Activated naive CD8-positive, alpha-beta T cell treated with anti-CD3 and anti-CD28 coated beads, Interleukin-2, amount 10 ng/mL, durations not matched to agents 7 days and 5 days (primary cell): ENCODE results near the gene AJAP1. TPM values are rescaled to one million over a fixed set of nuclear protein-coding genes. Genes with fewer than 3 reads are reported as not detected.

ENCODE experiments used
- ATAC-seq: fragments of 150-1000 bp; cut with Tn5 transposase; one replicate; pipeline ENCODE4 v1.10.0; 2021; ENCODE audit warnings: low read depth, moderate library complexity
- POLR2A ChIA-PET: fragments of 350-600 bp; sonication (Branson Sonifier 250); formaldehyde crosslinking; loops from one replicate; lab custom pipeline; 2021; ENCODE audit warnings: antibody characterized with exemption; lab: Charles Lee
- DNase-seq: peaks from one replicate; pipeline ENCODE4 v3.0.0; 2021
- H3K27ac Mint-ChIP-seq: one replicate; pipeline ENCODE4 v1.8.0; 2022; ENCODE audit warnings: mild to moderate bottlenecking, mixed read lengths
- H3K27me3 Mint-ChIP-seq: one replicate; pipeline ENCODE4 v1.8.0; 2022; ENCODE audit warnings: mild to moderate bottlenecking, moderate library complexity, mixed read lengths
- H3K36me3 Mint-ChIP-seq: one replicate; pipeline ENCODE4 v1.8.0; 2021; ENCODE audit warnings: mild to moderate bottlenecking, mixed read lengths
- H3K4me1 Mint-ChIP-seq: one replicate; pipeline ENCODE4 v1.8.0; 2021; ENCODE audit warnings: mixed read lengths
- H3K4me3 Mint-ChIP-seq: one replicate; pipeline ENCODE4 v1.8.0; 2022; ENCODE audit warnings: mild to moderate bottlenecking, moderate library complexity, mixed read lengths
- H3K9me3 Mint-ChIP-seq: one replicate; pipeline ENCODE4 v1.8.0; 2021; ENCODE audit warnings: mixed read lengths
- total RNA-seq, 2 experiments: library from RNA; stranded (reverse); gene quantifications; one replicate each; pipeline ENCODE4 v1.2.3, GENCODE V29; 2021

Gene AJAP1
- total RNA-seq, 2 experiments from 2014 or later: not detected

- ATAC-seq (no peak), DNase-seq (no peak)
- H3K4me1 Mint-ChIP-seq: no peaks in the 10 kb centered on the region
- peaks cover 3% of the 10 kb centered on the region for H3K9me3 Mint-ChIP-seq
- no peak overlapping the region for H3K4me3 Mint-ChIP-seq
- POLR2A ChIA-PET: no interaction called here
- H3K36me3 Mint-ChIP-seq: no peaks in the 10 kb centered on the region
- no peak overlapping the region for H3K27ac Mint-ChIP-seq
- no peaks in the 10 kb centered on the region for H3K27me3 Mint-ChIP-seq
These were observed 105.7 kb downstream of the AJAP1 start for GRCh38 chr1:4760088-4760487.

GRCh38 chr1:4761324-4761723 is 106.9 kb downstream of the AJAP1 start:
- H3K27ac Mint-ChIP-seq: no peak overlapping the region
- POLR2A ChIA-PET: no interaction called here
- H3K36me3 Mint-ChIP-seq: no peaks in the 10 kb centered on the region
- ATAC-seq (no peak), DNase-seq (no peak)
- peaks cover 3% of the 10 kb centered on the region for H3K9me3 Mint-ChIP-seq
- H3K27me3 Mint-ChIP-seq: peaks cover 2% of the 10 kb centered on the region
- H3K4me3 Mint-ChIP-seq: no peak overlapping the region
- no peaks in the 10 kb centered on the region for H3K4me1 Mint-ChIP-seq

DNA sequence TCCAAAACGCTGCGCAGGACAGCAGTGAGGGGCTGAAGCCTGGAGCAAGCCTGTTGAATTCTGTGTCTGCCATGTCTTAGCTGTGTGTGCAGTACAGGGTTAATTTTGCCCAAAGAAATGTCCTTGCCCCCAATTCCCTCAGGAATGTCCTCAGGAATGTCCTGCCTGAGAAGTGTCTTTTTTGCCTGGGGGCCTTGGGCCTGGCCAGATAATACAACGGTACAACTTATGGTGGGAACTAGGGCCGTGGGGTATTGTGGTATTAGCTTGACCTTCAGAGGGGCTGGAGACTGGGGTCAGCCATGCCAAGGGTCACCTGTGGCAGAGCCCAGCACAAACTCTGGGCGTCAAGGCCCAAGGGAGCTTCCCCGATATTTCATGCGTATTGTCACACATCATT is 107.7 kb downstream of the AJAP1 start:
- H3K4me3 Mint-ChIP-seq: no peak overlapping the region
- POLR2A ChIA-PET: no interaction called here
- no peaks in the 10 kb centered on the region for H3K4me1 Mint-ChIP-seq
- ATAC-seq: no peak
- H3K27ac Mint-ChIP-seq: no peak overlapping the region
- peaks cover 3% of the 10 kb centered on the region for H3K9me3 Mint-ChIP-seq
- H3K36me3 Mint-ChIP-seq: no peaks in the 10 kb centered on the region
- no peak for DNase-seq
- H3K27me3 Mint-ChIP-seq: peaks cover 2% of the 10 kb centered on the region

- no peaks in the 10 kb centered on the region for H3K36me3 Mint-ChIP-seq
- no peak overlapping the region for H3K27ac Mint-ChIP-seq
- peaks cover 2% of the 10 kb centered on the region for H3K27me3 Mint-ChIP-seq
- ATAC-seq (no peak), DNase-seq (no peak)
- H3K4me3 Mint-ChIP-seq: no peak overlapping the region
- no peaks in the 10 kb centered on the region for H3K9me3 Mint-ChIP-seq
- no peaks in the 10 kb centered on the region for H3K4me1 Mint-ChIP-seq
- POLR2A ChIA-PET: no interaction called here
These were observed 112.9 kb downstream of the AJAP1 start for GRCh38 chr1:4767308-4767707.

DNA sequence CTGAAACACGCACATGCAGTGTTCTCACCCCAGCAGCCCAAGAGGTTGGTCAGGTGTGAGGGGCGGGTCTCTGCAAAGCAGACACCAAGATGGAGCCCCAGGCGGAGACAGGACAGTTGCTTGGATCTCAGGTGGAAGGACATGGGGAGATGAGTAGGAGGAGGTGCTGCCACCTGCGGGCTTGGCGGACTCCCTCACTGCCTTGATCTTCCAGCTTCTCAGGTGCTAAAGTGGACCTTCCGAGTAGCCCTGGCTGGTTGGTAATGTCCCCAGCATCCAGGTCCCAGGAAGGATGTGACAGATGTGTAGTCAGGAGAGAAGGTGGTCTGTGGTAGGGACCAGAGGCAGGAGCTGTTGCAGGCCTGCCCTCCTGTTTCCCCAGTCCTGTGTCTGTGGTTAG is 114.1 kb downstream of the AJAP1 start:
- Mint-ChIP-seq H3K9me3 (no peaks in the 10 kb centered on the region), H3K27ac (no peak overlapping the region), H3K4me1 (no peaks in the 10 kb centered on the region), H3K27me3 (peaks cover 2% of the 10 kb centered on the region), H3K36me3 (no peaks in the 10 kb centered on the region), H3K4me3 (no peak overlapping the region)
- POLR2A ChIA-PET: no interaction called here
- no peak for DNase-seq
- no peak for ATAC-seq

DNA sequence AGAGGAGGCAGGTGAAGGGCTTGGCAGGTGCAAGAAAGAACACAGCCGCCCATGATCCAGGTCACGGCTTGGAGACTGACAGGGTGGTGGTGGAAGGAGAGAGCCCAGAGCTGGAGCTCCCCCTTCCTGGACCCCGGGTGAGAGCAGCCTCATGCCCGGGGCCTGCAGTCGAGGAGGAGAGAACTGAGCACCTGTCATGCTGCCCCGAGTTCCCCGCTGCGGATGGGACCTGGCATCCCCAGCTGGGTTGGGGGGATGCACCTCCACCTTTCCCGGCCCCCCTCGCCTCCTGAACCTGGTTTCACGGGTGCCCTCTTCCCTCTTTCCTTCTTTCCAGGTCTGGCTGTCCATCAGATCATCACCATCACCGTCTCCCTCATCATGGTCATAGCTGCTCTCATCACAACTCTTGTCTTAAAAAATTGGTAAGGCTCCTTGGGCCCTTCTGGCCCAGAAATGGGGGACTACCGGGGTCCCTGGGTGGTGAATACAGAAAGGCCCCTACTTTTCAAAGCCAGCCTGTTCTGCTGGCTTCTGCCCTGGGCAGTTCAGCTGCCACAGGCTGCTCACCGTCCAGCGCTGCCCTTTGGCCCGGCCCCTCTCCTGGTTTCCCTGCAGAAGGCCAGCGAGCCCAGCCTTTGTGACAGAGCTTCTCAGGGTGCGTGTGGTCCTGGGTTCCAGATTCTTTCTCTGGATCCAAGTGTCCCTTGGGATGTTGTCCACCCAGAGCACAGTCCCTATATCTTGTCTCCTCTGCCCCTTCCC is 115.3 kb downstream of the AJAP1 start:
- POLR2A ChIA-PET: no interaction called here
- DNase-seq: no peak
- peaks cover 2% of the 10 kb centered on the region for H3K27me3 Mint-ChIP-seq

GRCh38 chr1:4770713-4771112 is 116.3 kb downstream of the AJAP1 start:
- Mint-ChIP-seq H3K36me3 (no peaks in the 10 kb centered on the region), H3K4me1 (no peaks in the 10 kb centered on the region), H3K27me3 (no peaks in the 10 kb centered on the region), H3K27ac (no peak overlapping the region), H3K4me3 (no peak overlapping the region), H3K9me3 (no peaks in the 10 kb centered on the region)
- DNase-seq (no peak), ATAC-seq (no peak)
- POLR2A ChIA-PET: no interaction called here

More for the DNA sequence above, 115.3 kb downstream of the AJAP1 start:
- Mint-ChIP-seq H3K36me3 (no peaks in the 10 kb centered on the region), H3K4me3 (no peak overlapping the region), H3K4me1 (no peaks in the 10 kb centered on the region), H3K9me3 (no peaks in the 10 kb centered on the region), H3K27ac (no peak overlapping the region)
- no peak for ATAC-seq

DNA sequence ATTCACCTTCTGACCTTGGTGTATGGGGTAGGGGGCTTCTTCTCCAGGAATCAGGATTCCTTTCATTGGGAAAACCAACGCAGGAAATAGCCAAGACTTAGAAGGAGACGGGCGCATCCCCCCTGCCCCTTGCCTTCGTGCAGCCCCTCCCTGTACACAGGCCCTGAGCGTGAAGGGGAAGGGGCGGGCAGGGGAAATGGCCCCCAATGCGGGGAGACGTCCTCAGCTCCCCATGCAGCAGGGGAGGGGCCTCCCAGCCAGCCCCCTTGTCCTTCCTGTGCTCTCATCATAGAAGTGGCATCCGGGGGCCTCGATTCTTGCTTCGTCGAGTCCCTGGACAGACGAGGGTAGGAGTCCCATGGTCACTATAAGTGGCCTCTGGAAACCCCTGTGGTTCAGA is 116.9 kb downstream of the AJAP1 start:
- POLR2A ChIA-PET: no interaction called here

DNA sequence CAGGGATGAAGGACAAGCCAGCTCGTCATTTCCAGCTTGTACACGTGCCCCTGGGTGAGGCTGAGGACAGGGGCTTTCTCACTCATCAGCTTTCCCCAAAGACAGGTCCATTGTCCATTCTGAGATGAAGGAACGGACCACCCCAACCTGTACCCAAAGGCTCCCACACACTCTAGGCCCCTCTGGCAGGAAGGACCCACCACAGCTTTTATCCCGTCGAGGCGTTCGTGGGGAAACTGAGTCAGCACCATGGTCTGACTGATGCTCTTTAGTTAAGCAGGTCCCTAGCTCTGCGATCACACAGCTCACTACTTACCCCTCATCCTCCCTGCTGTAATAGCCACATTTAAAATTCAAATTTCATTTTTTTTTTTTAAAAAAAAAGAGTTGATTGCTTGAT is 117.3 kb downstream of the AJAP1 start:
- ATAC-seq: no peak
- POLR2A ChIA-PET: no interaction called here
- H3K4me3 Mint-ChIP-seq: no peak overlapping the region

More for the DNA sequence above, 116.9 kb downstream of the AJAP1 start:
- ATAC-seq: no peak
- no peaks in the 10 kb centered on the region for H3K27me3 Mint-ChIP-seq
- H3K4me1 Mint-ChIP-seq: no peaks in the 10 kb centered on the region
- H3K27ac Mint-ChIP-seq: no peak overlapping the region
- H3K36me3 Mint-ChIP-seq: no peaks in the 10 kb centered on the region
- no peak overlapping the region for H3K4me3 Mint-ChIP-seq
- H3K9me3 Mint-ChIP-seq: no peaks in the 10 kb centered on the region
- no peak for DNase-seq

GRCh38 chr1:4772294-4773010 is 118.0 kb downstream of the AJAP1 start:
- no peaks in the 10 kb centered on the region for H3K27me3 Mint-ChIP-seq
- no peaks in the 10 kb centered on the region for H3K9me3 Mint-ChIP-seq
- no peaks in the 10 kb centered on the region for H3K4me1 Mint-ChIP-seq
- DNase-seq: no peak
- H3K4me3 Mint-ChIP-seq: no peak overlapping the region
- POLR2A ChIA-PET: no interaction called here
- ATAC-seq: no peak
- H3K36me3 Mint-ChIP-seq: no peaks in the 10 kb centered on the region
- H3K27ac Mint-ChIP-seq: no peak overlapping the region

More for the DNA sequence above, 117.3 kb downstream of the AJAP1 start:
- H3K9me3 Mint-ChIP-seq: no peaks in the 10 kb centered on the region
- DNase-seq: no peak
- H3K27me3 Mint-ChIP-seq: no peaks in the 10 kb centered on the region
- no peaks in the 10 kb centered on the region for H3K4me1 Mint-ChIP-seq
- H3K36me3 Mint-ChIP-seq: no peaks in the 10 kb centered on the region
- no peak overlapping the region for H3K27ac Mint-ChIP-seq

DNA sequence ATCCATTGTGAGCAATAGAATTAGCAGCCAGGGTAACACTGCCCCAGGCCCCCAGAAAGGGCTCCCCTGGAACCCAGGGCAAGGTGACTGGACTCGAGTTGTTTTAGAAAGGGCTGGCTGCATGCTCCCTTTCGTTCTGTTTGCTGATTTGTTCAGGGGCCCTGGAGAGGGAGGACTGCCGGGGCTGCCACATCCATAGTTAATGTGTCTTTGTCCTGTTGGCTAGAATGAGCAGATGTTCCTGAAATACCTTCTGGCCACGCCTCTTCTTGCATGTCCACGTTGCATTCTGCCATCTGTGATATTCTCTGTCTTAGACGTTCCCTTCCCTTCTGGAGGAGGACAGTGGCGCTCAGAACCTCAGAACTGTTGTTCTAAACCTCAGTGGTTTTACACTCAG is 118.8 kb downstream of the AJAP1 start:
- POLR2A ChIA-PET: no interaction called here
- H3K36me3 Mint-ChIP-seq: no peaks in the 10 kb centered on the region
- no peaks in the 10 kb centered on the region for H3K4me1 Mint-ChIP-seq
- ATAC-seq (no peak), DNase-seq (no peak)
- H3K27ac Mint-ChIP-seq: no peak overlapping the region
- no peaks in the 10 kb centered on the region for H3K27me3 Mint-ChIP-seq
- H3K4me3 Mint-ChIP-seq: no peak overlapping the region
- H3K9me3 Mint-ChIP-seq: no peaks in the 10 kb centered on the region

- Mint-ChIP-seq H3K4me1 (no peaks in the 10 kb centered on the region), H3K9me3 (no peaks in the 10 kb centered on the region), H3K4me3 (no peak overlapping the region), H3K27me3 (no peaks in the 10 kb centered on the region), H3K36me3 (no peaks in the 10 kb centered on the region), H3K27ac (no peak overlapping the region)
- DNase-seq (no peak), ATAC-seq (no peak)
- POLR2A ChIA-PET: no interaction called here
These were observed 121.1 kb downstream of the AJAP1 start for GRCh38 chr1:4775506-4775905.

DNA sequence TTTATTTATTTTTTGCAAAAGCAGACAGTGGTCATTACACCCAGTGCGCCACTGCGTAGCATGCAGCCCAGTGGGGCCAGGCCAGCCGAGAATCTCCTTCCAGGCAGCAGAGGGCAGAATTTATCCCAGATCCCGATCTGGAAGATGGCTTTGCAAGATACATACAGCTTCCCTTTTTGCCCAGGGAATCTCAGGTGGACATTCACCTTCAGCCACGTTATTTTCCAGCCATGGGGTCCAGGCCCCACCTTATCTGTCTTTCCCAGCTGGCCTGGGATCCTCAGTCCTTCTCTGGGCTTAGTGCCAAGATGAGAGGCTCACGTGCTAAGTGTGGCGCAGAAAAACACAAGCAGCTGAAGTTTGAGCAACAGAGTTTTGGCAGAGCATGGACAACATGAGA is 123.6 kb downstream of the AJAP1 start:
- Mint-ChIP-seq H3K9me3 (no peaks in the 10 kb centered on the region), H3K27me3 (no peaks in the 10 kb centered on the region), H3K27ac (no peak overlapping the region), H3K4me1 (no peaks in the 10 kb centered on the region), H3K36me3 (no peaks in the 10 kb centered on the region), H3K4me3 (no peak overlapping the region)
- no peak for ATAC-seq
- no peak for DNase-seq
- POLR2A ChIA-PET: no interaction called here

DNA sequence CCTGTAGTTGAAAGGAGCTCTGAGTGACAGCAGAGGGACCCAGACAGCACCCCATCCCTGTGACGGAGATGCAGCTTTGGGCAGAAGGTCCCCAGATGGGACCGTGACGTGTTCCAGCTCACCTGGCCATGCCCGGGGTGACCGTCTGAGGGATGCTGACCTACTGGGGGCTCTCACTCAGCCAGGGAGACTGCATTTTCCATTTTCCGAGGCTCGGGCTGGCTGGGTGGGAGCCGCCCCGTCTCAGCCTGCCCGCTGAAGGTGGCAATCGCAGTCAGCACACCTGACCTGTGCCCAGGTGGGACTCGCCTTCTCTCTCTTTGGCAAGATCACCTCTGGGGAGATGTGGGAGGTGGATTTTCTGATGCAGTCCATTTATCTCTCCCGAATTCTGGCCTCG is 127.2 kb downstream of the AJAP1 start:
- Mint-ChIP-seq H3K9me3 (no peaks in the 10 kb centered on the region), H3K4me1 (no peaks in the 10 kb centered on the region), H3K4me3 (no peak overlapping the region), H3K27me3 (no peaks in the 10 kb centered on the region), H3K36me3 (no peaks in the 10 kb centered on the region), H3K27ac (no peak overlapping the region)
- no peak for DNase-seq
- ATAC-seq: no peak
- POLR2A ChIA-PET: no interaction called here
